ENCODE results near the gene SKI.

DNA sequence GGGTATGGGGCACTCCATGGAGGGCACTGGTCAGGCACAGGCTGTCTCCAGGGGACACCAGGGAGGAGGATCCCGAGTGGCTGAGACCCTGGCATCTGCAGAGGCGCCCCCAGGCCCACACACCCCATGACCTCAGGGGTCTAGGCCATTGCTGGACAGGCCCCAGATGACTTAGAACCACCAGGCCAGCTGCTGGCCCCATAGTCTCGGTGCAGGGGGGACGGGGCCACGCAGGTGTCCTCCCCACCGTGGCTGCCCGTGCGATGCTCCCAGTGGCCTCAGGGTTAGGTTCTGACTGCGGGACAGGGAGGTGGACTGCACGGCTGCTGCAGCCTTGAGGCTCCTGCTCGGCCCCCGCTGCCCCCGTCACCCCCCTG, 119.3 kb downstream of the SKI start:
- no peak for TF ChIP-seq GTF2F1 (IDR thresholded peaks at IDR 0.05; ENCODE audit: borderline replicate concordance, low read depth, low read length)
- TF ChIP-seq, protein P1, sequence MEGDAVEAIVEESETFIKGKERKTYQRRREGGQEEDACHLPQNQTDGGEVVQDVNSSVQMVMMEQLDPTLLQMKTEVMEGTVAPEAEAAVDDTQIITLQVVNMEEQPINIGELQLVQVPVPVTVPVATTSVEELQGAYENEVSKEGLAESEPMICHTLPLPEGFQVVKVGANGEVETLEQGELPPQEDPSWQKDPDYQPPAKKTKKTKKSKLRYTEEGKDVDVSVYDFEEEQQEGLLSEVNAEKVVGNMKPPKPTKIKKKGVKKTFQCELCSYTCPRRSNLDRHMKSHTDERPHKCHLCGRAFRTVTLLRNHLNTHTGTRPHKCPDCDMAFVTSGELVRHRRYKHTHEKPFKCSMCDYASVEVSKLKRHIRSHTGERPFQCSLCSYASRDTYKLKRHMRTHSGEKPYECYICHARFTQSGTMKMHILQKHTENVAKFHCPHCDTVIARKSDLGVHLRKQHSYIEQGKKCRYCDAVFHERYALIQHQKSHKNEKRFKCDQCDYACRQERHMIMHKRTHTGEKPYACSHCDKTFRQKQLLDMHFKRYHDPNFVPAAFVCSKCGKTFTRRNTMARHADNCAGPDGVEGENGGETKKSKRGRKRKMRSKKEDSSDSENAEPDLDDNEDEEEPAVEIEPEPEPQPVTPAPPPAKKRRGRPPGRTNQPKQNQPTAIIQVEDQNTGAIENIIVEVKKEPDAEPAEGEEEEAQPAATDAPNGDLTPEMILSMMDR (IDR thresholded peaks at IDR 0.05; ENCODE audit: control extremely low read depth in 1 of 3, insufficient read depth in 1 of 3, low read depth in 1 of 3, low read length in 3 of 3), result no peak
- no peak for TF ChIP-seq KDM5A (IDR thresholded peaks at IDR 0.05; ENCODE audit: low read length)
- TF ChIP-seq, protein P2, sequence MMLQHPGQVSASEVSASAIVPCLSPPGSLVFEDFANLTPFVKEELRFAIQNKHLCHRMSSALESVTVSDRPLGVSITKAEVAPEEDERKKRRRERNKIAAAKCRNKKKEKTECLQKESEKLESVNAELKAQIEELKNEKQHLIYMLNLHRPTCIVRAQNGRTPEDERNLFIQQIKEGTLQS (IDR thresholded peaks at IDR 0.05; ENCODE audit: insufficient read depth, low read depth, low read length), result no peak
- TF ChIP-seq FOSL1 (IDR thresholded peaks at IDR 0.05; ENCODE audit: insufficient read depth, low read depth, low read length), result no peak
- no peak for TF ChIP-seq RAD21 (IDR thresholded peaks at IDR 0.05 in 1 of 2, conservative IDR thresholded peaks at IDR 0.05 in 1 of 2; ENCODE audit: low read depth in 2 of 2, low read length in 2 of 2)
- no peak for TF ChIP-seq KDM1A (IDR thresholded peaks at IDR 0.05; ENCODE audit: borderline replicate concordance, low read length)
- TF ChIP-seq, protein P3, sequence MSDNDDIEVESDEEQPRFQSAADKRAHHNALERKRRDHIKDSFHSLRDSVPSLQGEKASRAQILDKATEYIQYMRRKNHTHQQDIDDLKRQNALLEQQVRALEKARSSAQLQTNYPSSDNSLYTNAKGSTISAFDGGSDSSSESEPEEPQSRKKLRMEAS (IDR thresholded peaks at IDR 0.05), result no peak
- TF ChIP-seq EZH2 (IDR thresholded peaks at IDR 0.05; ENCODE audit: low read depth, low read length, severe bottlenecking), result no peak
- no peak for TF ChIP-seq ZNF274 (IDR thresholded peaks at IDR 0.05; ENCODE audit: borderline replicate concordance, extremely low read depth, low read length)

Measured in H1 (cell line).